HepG2 (cell line): ENCODE data around the gene C14orf93. TPM values are rescaled to one million over a fixed set of nuclear protein-coding genes. Genes with fewer than 3 reads are reported as not detected.

Experiments
- ATM ChIP-seq: fragments of 450-650 bp; IDR thresholded peaks from 2 replicates; pipeline ENCODE4 v1.7.1; 2017; ENCODE audit warnings: mild to moderate bottlenecking, borderline replicate concordance
- CC2D1A ChIP-seq: sonication (generic); formaldehyde crosslinking; IDR thresholded peaks from 2 replicates; pipeline ENCODE4 v1.8.1; 2023; ENCODE audit warnings: mild to moderate bottlenecking, missing genetic modification reagents
- HMGA1 ChIP-seq: sonication (generic); formaldehyde crosslinking; conservative IDR thresholded peaks from 2 replicates; pipeline ENCODE4 v1.4.0; 2020; ENCODE audit warnings: missing genetic modification reagents
- KDM5B ChIP-seq: sonication (generic); formaldehyde crosslinking; IDR thresholded peaks from 2 replicates; pipeline ENCODE4 v1.4.0; 2020; ENCODE audit warnings: missing genetic modification reagents, mild to moderate bottlenecking, borderline replicate concordance
- KLF15 ChIP-seq: sonication (generic); formaldehyde crosslinking; IDR thresholded peaks from 2 replicates; pipeline ENCODE4 v1.8.1; 2023; ENCODE audit warnings: borderline replicate concordance, mild to moderate bottlenecking, inconsistent platforms, missing genetic modification reagents, mixed read lengths
- KMT2B ChIP-seq: IDR thresholded peaks from 2 replicates; pipeline ENCODE4 v1.6.1; 2016; ENCODE audit warnings: missing genetic modification reagents, missing compliant biosample characterization
- NFAT5 ChIP-seq: sonication (generic); formaldehyde crosslinking; IDR thresholded peaks from 2 replicates; pipeline ENCODE4 v1.4.0; 2020; ENCODE audit warnings: missing genetic modification reagents
- PHF20 ChIP-seq: sonication (generic); formaldehyde crosslinking; IDR thresholded peaks from 2 replicates; pipeline ENCODE4 v1.5.0; 2020; ENCODE audit warnings: mild to moderate bottlenecking, missing genetic modification reagents
- RXRA ChIP-seq: sonication (generic); formaldehyde crosslinking; IDR thresholded peaks from 2 replicates; pipeline ENCODE4 v1.5.1; 2020; ENCODE audit warnings: missing genetic modification reagents
- SRY ChIP-seq: sonication (generic); formaldehyde crosslinking; IDR thresholded peaks from 2 replicates; pipeline ENCODE4 v1.8.0; 2022; ENCODE audit warnings: mild to moderate bottlenecking, missing genetic modification reagents
- ZNF337 ChIP-seq: sonication (generic); formaldehyde crosslinking; IDR thresholded peaks from 2 replicates; pipeline ENCODE4 v1.5.1; 2020; ENCODE audit warnings: missing genetic modification reagents, low read depth, mild to moderate bottlenecking, borderline replicate concordance
- ZNF609 ChIP-seq: sonication (generic); formaldehyde crosslinking; IDR thresholded peaks from 2 replicates; pipeline ENCODE4 v1.4.0; 2020; ENCODE audit warnings: mild to moderate bottlenecking, missing genetic modification reagents, borderline replicate concordance
- ZNF766 ChIP-seq: sonication (generic); formaldehyde crosslinking; IDR thresholded peaks from 2 replicates; pipeline ENCODE4 v1.5.0; 2020; ENCODE audit warnings: missing genetic modification reagents, borderline replicate concordance
- polyA plus RNA-seq, 8 experiments: library from polyadenylated mRNA; depleted of rRNA in 3 of 8; stranded (reverse) in 7 of 8; unstranded in 1 of 8; fragments of >200 nt; fragmentation: Illumina TruSeq in 4 of 8; extraction: Trizol in 4 of 8; gene quantifications; 2 replicates each; pipeline versions ENCODE4 v1.2.1 to v1.2.3, GENCODE V29; 2011 to 2016; ENCODE audit warnings: low read depth in 4 of 8, missing spikeins in 1 of 8, mixed read lengths in 1 of 8; ENCODE audit not compliant: insufficient read depth in 1 of 8
- total RNA-seq, 5 experiments: library from RNA; depleted of rRNA; stranded (reverse); fragments of >200 nt; fragmentation: Illumina TruSeq; extraction: Trizol; gene quantifications; 2 replicates each; pipeline ENCODE4 v1.2.3, GENCODE V29; 2016; ENCODE audit warnings: low read depth in 1 of 5
- TF ChIP-seq, protein P1 (sequence below): sonication (generic); formaldehyde crosslinking; IDR thresholded peaks from 2 replicates; pipeline ENCODE4 v1.4.0; 2020; ENCODE audit warnings: mild to moderate bottlenecking, missing genetic modification reagents
- TF ChIP-seq, protein P2 (sequence below): IDR thresholded peaks from 2 replicates; pipeline ENCODE4 v1.6.1; 2016; ENCODE audit warnings: missing biosample characterization, missing genetic modification reagents, low read depth

The C14orf93 gene
- total and polyA plus RNA-seq, 2 of the 13 experiments (the other 11 are each of a cell fraction or from before 2014, with no cell fraction given), result 11.4 to 22.5 TPM

- TF ChIP-seq NFAT5 (CRISPR knock-in tag) (0 out of 2 replicates have a peak, but pooled peaks have one; percentile 32), CC2D1A (CRISPR knock-in tag) (no peak), ZNF337 (no peak), ZNF609 (CRISPR knock-in tag) (no peak), KMT2B (CRISPR knock-in tag) (peak; percentile 55), KDM5B (peak; percentile 84), ZNF766 (peak; percentile 82; the same call in 1 of the 2 replicates), ATM (no peak), HMGA1 (CRISPR knock-in tag) (no peak), RXRA (CRISPR knock-in tag) (no peak), SRY (CRISPR knock-in tag) (peak; percentile 40; the same call in 1 of the 2 replicates), PHF20 (peak; percentile 46; the same call in 1 of the 2 replicates), KLF15 (no peak; the same call in 1 of the 2 replicates)
- TF ChIP-seq, protein P1, sequence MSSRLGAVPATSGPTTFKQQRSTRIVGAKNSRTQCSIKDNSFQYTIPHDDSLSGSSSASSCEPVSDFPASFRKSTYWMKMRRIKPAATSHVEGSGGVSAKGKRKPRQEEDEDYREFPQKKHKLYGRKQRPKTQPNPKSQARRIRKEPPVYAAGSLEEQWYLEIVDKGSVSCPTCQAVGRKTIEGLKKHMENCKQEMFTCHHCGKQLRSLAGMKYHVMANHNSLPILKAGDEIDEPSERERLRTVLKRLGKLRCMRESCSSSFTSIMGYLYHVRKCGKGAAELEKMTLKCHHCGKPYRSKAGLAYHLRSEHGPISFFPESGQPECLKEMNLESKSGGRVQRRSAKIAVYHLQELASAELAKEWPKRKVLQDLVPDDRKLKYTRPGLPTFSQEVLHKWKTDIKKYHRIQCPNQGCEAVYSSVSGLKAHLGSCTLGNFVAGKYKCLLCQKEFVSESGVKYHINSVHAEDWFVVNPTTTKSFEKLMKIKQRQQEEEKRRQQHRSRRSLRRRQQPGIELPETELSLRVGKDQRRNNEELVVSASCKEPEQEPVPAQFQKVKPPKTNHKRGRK (CRISPR knock-in tag), result no peak
- TF ChIP-seq, protein P2, sequence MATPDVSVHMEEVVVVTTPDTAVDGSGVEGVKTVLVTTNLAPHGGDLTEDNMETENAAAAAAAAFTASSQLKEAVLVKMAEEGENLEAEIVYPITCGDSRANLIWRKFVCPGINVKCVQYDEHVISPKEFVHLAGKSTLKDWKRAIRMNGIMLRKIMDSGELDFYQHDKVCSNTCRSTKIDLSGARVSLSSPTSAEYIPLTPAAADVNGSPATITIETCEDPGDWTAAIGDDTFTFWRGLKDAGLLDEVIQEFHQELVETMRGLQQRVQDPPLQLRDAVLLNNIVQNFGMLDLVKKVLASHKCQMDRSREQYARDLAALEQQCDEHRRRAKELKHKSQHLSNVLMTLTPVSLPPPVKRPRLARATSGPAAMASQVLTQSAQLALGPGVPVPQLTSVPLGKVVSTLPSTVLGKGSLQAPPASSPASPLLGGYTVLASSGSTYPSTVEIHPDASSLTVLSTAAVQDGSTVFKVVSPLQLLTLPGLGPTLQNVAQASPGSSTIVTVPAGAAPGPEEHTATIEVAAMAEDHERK, result no peak
Measured at GRCh38 chr14:23009939-23010726, at the start of gene C14orf93 (continued).
